Spleen (tissue), 11 donors: ENCODE results near the gene CSNK2B. TPM values are rescaled to one million over a fixed set of nuclear protein-coding genes. Genes with fewer than 3 reads are reported as not detected.

ENCODE experiments used
- DNase-seq: peaks from one replicate; pipeline ENCODE4 v3.0.0-alpha.2; 2020
- H3K27ac ChIP-seq, 8 donors: fragments of 200-600 bp; sonication (generic) in 7 of 8; 1 replicate in 4 of 8; 2 replicates in 4 of 8; pipeline versions ENCODE4 v1.5.0 to v1.8.0; 2016 to 2021; ENCODE audit warnings: inconsistent platforms in 4 of 8, mild to moderate bottlenecking in 4 of 8, moderate library complexity in 1 of 8
- H3K27me3 ChIP-seq, 7 donors: fragments of 200-600 bp; sonication (generic) in 6 of 7; replicated peaks in 1 of 7; 1 replicate in 4 of 7; 2 replicates in 3 of 7; pipeline versions ENCODE4 v1.5.0 to v1.8.0; 2016 to 2021; ENCODE audit warnings: inconsistent platforms in 3 of 7, mild to moderate bottlenecking in 1 of 7
- H3K36me3 ChIP-seq, 6 donors: fragments of 200-600 bp; sonication (generic) in 5 of 6; 1 replicate in 4 of 6; 2 replicates in 2 of 6; pipeline versions ENCODE4 v1.5.0 to v1.8.0; 2016 to 2021; ENCODE audit warnings: inconsistent platforms in 2 of 6
- H3K4me1 ChIP-seq, 6 donors: fragments of 200-600 bp; sonication (generic) in 5 of 6; 1 replicate in 3 of 6; 2 replicates in 3 of 6; pipeline versions ENCODE4 v1.5.0 to v1.8.0; 2016 to 2021; ENCODE audit warnings: inconsistent platforms in 3 of 6
- H3K4me3 ChIP-seq, 8 donors: fragments of 200-600 bp; sonication (generic) in 7 of 8; 1 replicate in 4 of 8; 2 replicates in 4 of 8; pipeline versions ENCODE4 v1.5.0 to v1.8.0; 2016 to 2021; ENCODE audit warnings: inconsistent platforms in 4 of 8, mild to moderate bottlenecking in 4 of 8, moderate library complexity in 2 of 8
- H3K9me3 ChIP-seq, 8 donors: fragments of 200-600 bp; sonication (generic) in 7 of 8; 1 replicate in 4 of 8; 2 replicates in 4 of 8; pipeline versions ENCODE4 v1.5.0 to v1.8.0; 2016 to 2021; ENCODE audit warnings: inconsistent platforms in 4 of 8
- POLR2A ChIP-seq, 3 donors: fragments of 450-650 bp; IDR thresholded peaks; one replicate each; pipeline ENCODE4 v1.5.1; 2017; ENCODE audit warnings: antibody characterized with exemption in 3 of 3, mild to moderate bottlenecking in 1 of 3
- POLR2AphosphoS5 ChIP-seq, 3 donors: sonication (generic); formaldehyde crosslinking; IDR thresholded peaks; one replicate each; pipeline ENCODE4 v1.5.1; 2017; ENCODE audit warnings: antibody characterized with exemption in 3 of 3
- WGBS, 5 donors: extraction: QIAGEN DNeasy Blood & Tissue Kit in 3 of 5; methylation state at CpG; one replicate each; pipeline versions ENCODE4 v1.1.5 to v1.1.7; 2013 to 2018; 5-methylcytosine and 5-hydroxymethylcytosine counted together
- intact Hi-C: fragments of 100-400 bp; cut with DNase I; formaldehyde crosslinking; loops from one replicate; pipeline ENCODE4 v1.15.0; 2023; ENCODE audit warnings: low total_unique reads
- polyA plus RNA-seq, 3 donors: library from polyadenylated mRNA; stranded (reverse); fragments of 200-250 nt; gene quantifications; one replicate each; pipeline ENCODE4 v1.2.1, GENCODE V29; 2013
- total RNA-seq, 7 donors: library from RNA; depleted of rRNA in 3 of 7; stranded (reverse); fragments of >200 nt in 3 of 7; fragmentation: NEBNext Ultra II Directional in 4 of 7; extraction: Animal tissue kit (Norgen Biotek cat#: 25700) in 4 of 7; gene quantifications; one replicate each; pipeline versions ENCODE4 v1.1.0 to v1.2.1, GENCODE V29; 2016 to 2021
- TF ChIP-seq, protein P1 (sequence below), 11 experiments: fragments of 200-600 bp in 7 of 11; fragments of 450-650 bp in 4 of 11; sonication (generic) in 4 of 11; IDR thresholded peaks in 8 of 11; conservative IDR thresholded peaks in 3 of 11; 1 replicate in 7 of 11; 2 replicates in 4 of 11; pipeline versions ENCODE4 v1.4.0 to v1.8.0; 2016 to 2021; ENCODE audit warnings: antibody characterized with exemption in 11 of 11, inconsistent platforms in 4 of 11, mild to moderate bottlenecking in 1 of 11
- donor health status: healthy with polysubstance abuse.
- donor health status: DM: no; HTN: no; CAD: no; lungs with moderate emphysema.
- donor health status: DM: no; HTN: no; CAD: no.
- donor health status: Bipolar disorder and iron deficiency.
- donor health status: healthy.
- donor health status: DM: no; HTN: no; CAD: no.
- donor health status: DM: yes; HTN: yes; CAD: no.

Gene CSNK2B
- total and polyA plus RNA-seq, 10 donors, result 122 to 294 (median 145) TPM

DNA sequence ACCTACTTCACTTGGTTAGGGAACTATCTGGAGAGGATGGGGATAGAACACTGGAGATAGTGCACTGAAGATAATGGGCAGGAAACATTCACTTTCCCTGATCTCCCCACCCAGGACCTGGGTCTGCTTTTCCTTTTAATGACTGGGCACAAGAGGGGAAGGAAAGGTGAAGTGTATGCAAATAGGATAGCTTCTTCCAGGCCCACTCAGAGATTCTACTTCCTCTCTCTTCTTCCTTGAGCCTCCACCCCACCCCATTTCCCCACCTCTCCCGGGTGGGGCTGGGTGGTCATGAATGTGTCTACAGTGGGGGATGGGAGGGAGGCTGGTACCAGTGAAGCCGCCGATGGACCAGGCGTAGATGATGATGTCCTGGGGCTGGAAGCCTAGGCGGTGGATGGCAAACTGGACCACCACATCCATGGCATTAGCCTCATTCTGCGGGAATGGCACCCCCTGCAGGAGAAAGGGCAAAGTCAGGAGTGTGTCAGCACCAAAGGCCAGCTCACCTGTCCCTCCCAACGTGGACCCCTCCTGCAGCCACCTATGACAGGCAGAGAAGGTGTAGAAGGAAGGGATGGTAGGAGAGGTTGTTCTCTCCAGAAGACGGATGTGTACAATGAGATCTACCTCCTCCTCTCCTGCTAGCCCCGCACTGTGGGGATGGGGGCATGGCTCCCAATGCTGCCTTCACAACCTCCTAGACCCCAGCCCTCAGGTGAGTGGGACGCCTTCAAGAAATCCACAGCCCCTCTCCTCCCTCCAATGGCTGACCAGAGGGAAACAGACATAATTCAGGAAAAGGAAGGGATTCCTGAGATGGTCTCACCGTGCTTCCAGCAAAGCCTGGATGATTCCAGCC, 23.6 kb downstream of the CSNK2B start:
- no peaks in the 10 kb centered on the region for H3K9me3 ChIP-seq
- peaks cover 0 to 14% (median 9%) of the 10 kb centered on the region in 6 donors for H3K4me1 ChIP-seq
- H3K27me3 ChIP-seq, result no peaks in the 10 kb centered on the region
- peak in 2 of 3 donors; percentile 25 to 29 for TF ChIP-seq POLR2AphosphoS5 (IDR thresholded peaks at IDR 0.05)
- TF ChIP-seq POLR2A (IDR thresholded peaks at IDR 0.05), result no peak
- TF ChIP-seq, protein P1, sequence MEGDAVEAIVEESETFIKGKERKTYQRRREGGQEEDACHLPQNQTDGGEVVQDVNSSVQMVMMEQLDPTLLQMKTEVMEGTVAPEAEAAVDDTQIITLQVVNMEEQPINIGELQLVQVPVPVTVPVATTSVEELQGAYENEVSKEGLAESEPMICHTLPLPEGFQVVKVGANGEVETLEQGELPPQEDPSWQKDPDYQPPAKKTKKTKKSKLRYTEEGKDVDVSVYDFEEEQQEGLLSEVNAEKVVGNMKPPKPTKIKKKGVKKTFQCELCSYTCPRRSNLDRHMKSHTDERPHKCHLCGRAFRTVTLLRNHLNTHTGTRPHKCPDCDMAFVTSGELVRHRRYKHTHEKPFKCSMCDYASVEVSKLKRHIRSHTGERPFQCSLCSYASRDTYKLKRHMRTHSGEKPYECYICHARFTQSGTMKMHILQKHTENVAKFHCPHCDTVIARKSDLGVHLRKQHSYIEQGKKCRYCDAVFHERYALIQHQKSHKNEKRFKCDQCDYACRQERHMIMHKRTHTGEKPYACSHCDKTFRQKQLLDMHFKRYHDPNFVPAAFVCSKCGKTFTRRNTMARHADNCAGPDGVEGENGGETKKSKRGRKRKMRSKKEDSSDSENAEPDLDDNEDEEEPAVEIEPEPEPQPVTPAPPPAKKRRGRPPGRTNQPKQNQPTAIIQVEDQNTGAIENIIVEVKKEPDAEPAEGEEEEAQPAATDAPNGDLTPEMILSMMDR (IDR thresholded peaks at IDR 0.05 in 8 of 11, conservative IDR thresholded peaks at IDR 0.05 in 3 of 11), result peak in 3 of 11 experiments; percentile 5 to 42 (median 13)
- WGBS, 5 donors, result 78 to 83% (median 82%) methylated on average over 9 to 11 of the region's 11 CpGs
- H3K4me3 ChIP-seq, result no peak overlapping the region
- H3K27ac ChIP-seq, result peak overlapping the region in 2 of 8 donors; percentile 28 to 53
- DNase-seq, result no peak
- peaks cover 0 to 100% (median 90%) of the 10 kb centered on the region in 6 donors for H3K36me3 ChIP-seq
- intact Hi-C loops, result no loop called here

DNA sequence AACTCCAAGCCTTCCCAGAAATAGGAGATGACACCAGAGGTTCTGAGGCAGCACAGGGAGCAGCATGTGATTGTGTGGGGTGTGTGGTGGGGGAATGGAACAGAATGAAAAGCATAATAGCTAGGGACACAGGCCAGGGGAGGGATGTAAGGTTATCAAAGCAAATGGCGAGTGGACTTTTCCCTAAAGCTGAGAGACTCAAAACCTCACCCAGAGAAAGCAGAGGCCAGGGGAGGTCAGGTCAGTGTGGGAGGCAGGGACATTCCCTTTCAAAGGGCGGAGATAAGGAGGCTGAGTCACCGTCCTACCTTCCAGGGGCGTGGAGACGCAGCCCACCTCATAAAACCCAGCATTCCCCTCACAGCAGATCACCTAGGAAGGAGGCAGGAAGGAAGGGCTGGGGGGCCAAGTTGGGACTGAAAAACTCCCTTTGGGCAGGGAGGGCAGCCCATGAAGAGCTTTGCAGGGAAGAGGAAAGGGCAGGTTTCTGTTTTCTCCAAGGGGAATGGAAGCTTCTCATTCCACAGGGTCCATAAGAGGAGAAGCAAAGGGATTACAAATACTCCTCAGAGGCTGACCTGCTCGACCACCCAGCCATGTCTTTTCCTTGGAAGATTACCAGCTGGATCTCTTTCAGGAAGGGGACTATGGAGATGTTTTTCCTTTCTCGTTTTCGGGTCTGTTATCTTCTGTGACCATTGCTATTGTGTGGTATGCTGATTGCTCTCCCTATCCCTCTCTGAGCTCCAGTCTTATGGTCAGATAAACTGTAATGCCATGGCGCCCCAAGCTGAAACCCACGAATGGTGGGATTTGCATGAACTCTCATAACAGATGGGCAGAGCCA, 24.6 kb downstream of the CSNK2B start:
- Histone ChIP-seq H3K9me3 (no peaks in the 10 kb centered on the region), H3K27ac (peak overlapping the region in 2 of 8 donors; percentile 28 to 53), H3K27me3 (no peaks in the 10 kb centered on the region), H3K4me3 (no peak overlapping the region), H3K36me3 (peaks cover 0 to 100% (median 96%) of the 10 kb centered on the region in 6 donors), H3K4me1 (peaks cover 0 to 14% (median 9%) of the 10 kb centered on the region in 6 donors)
- no peak for TF ChIP-seq POLR2A (IDR thresholded peaks at IDR 0.05)
- no peak for TF ChIP-seq POLR2AphosphoS5 (IDR thresholded peaks at IDR 0.05)
- TF ChIP-seq, protein P1 (IDR thresholded peaks at IDR 0.05 in 8 of 11, conservative IDR thresholded peaks at IDR 0.05 in 3 of 11), result no peak
- intact Hi-C loops, result no loop called here
- DNase-seq, result no peak
- 69 to 90% (median 82%) methylated on average over 10 of the region's 10 CpGs for WGBS, 5 donors

DNA sequence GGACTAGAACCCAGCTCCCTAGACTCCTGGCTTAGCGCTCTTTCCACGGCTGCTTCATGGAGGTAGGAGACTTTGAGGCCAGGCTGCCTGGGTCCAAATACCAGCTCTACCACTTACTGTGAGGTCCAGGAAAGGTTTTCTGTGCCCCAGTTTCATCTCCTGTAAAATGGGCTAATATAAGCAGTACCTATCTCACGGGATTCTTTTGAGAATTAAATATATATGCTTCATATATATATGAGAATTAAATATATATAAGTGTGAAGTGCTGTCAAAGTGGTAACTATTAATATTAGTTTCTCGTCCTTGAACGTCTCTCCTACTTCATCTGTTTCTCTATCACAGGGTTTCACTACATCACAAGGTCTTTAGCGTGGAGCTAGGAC, 25.2 kb downstream of the CSNK2B start:
- TF ChIP-seq, protein P1 (IDR thresholded peaks at IDR 0.05 in 8 of 11, conservative IDR thresholded peaks at IDR 0.05 in 3 of 11), result no peak
- TF ChIP-seq POLR2AphosphoS5 (IDR thresholded peaks at IDR 0.05) (no peak), POLR2A (IDR thresholded peaks at IDR 0.05) (no peak)
- H3K27me3 ChIP-seq, result no peaks in the 10 kb centered on the region
- WGBS, 5 donors, result 90 to 97% (median 96%) methylated on average over 6 of the region's 6 CpGs
- intact Hi-C loops, result no loop called here
- peaks cover 0 to 14% (median 9%) of the 10 kb centered on the region in 6 donors for H3K4me1 ChIP-seq
- H3K4me3 ChIP-seq, result no peak overlapping the region
- H3K9me3 ChIP-seq, result no peaks in the 10 kb centered on the region
- no peak overlapping the region for H3K27ac ChIP-seq
- peaks cover 0 to 100% (median 99%) of the 10 kb centered on the region in 6 donors for H3K36me3 ChIP-seq
- DNase-seq, result no peak
